ENCODE results near the gene PRSS36. TPM values are rescaled to one million over a fixed set of nuclear protein-coding genes. Genes with fewer than 3 reads are reported as not detected.

Gene PRSS36
- total RNA-seq, 1 donor from 2014 or later, result 6.6 TPM

GRCh38 chr16:31194898-31195297 lies 45.0 kb upstream of the PRSS36 start:
- intact Hi-C loops (cut with DNase I), result no loop called here
- H3K4me1 ChIP-seq, result no peaks in the 10 kb centered on the region
- H3K27me3 ChIP-seq (ENCODE audit: low read depth), result no peaks in the 10 kb centered on the region
- no peak for TF ChIP-seq CTCF (IDR thresholded peaks at IDR 0.05)
- no peak overlapping the region for H3K27ac ChIP-seq
- H3K4me3 ChIP-seq, result no peak overlapping the region
- no peak for ATAC-seq
- no peaks in the 10 kb centered on the region for H3K9me3 ChIP-seq
- peaks cover 97% of the 10 kb centered on the region for H3K36me3 ChIP-seq
- no peak for DNase-seq

GRCh38 chr16:31193874-31194273 lies 44.0 kb upstream of the PRSS36 start:
- H3K9me3 ChIP-seq, result no peaks in the 10 kb centered on the region
- TF ChIP-seq CTCF (IDR thresholded peaks at IDR 0.05), result no peak
- H3K4me3 ChIP-seq, result no peak overlapping the region
- H3K27me3 ChIP-seq (ENCODE audit: low read depth), result no peaks in the 10 kb centered on the region
- H3K4me1 ChIP-seq, result no peaks in the 10 kb centered on the region
- ATAC-seq (no peak), DNase-seq (no peak)
- H3K36me3 ChIP-seq, result peaks cover 97% of the 10 kb centered on the region
- H3K27ac ChIP-seq, result no peak overlapping the region
- intact Hi-C loops (cut with DNase I), result no loop called here

DNA sequence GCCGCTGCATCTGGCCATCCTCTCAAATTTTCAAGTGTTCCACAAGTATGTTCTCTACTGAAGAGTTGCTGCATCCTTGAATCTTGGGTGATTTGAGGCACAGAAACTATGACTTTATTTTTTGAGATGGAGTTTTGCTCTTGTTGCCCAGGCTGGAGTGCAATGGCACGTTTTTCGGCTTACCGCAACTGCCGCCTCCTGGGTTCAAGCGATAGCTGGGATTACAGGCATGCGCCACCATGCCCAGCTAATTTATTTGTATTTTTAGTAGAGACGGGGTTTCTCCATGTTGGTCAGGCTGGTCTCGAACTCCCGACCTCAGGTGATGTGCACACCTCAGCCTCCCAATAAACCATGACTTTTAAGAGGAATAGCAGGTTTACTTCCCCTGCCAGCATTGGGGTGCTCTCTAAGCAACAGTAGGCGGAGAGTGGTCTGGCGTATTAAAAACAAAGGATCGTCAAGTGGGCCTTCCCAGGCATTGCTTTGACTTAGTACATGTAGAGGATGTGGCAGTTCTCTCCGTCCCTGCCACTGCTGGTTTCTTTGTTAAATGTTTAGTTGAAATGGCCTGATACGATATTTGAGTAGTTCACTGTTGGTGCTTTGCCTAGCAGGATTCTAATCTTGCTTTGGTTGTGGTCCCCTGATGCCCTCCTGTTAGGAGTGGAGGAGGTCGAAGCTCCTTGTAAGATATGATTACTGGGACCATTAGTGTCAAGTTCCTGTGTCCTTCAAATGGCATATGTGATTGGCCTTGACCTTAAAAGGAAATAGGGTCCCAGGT lies 43.2 kb upstream of the PRSS36 start:
- H3K36me3 ChIP-seq, result peaks cover 98% of the 10 kb centered on the region
- TF ChIP-seq CTCF (IDR thresholded peaks at IDR 0.05), result no peak
- H3K27ac ChIP-seq, result no peak overlapping the region
- intact Hi-C loops (cut with DNase I), result no loop called here
- H3K4me3 ChIP-seq, result no peak overlapping the region
- DNase-seq (no peak), ATAC-seq (no peak)
- H3K9me3 ChIP-seq, result no peaks in the 10 kb centered on the region
- H3K27me3 ChIP-seq (ENCODE audit: low read depth), result no peaks in the 10 kb centered on the region
- H3K4me1 ChIP-seq, result no peaks in the 10 kb centered on the region

DNA sequence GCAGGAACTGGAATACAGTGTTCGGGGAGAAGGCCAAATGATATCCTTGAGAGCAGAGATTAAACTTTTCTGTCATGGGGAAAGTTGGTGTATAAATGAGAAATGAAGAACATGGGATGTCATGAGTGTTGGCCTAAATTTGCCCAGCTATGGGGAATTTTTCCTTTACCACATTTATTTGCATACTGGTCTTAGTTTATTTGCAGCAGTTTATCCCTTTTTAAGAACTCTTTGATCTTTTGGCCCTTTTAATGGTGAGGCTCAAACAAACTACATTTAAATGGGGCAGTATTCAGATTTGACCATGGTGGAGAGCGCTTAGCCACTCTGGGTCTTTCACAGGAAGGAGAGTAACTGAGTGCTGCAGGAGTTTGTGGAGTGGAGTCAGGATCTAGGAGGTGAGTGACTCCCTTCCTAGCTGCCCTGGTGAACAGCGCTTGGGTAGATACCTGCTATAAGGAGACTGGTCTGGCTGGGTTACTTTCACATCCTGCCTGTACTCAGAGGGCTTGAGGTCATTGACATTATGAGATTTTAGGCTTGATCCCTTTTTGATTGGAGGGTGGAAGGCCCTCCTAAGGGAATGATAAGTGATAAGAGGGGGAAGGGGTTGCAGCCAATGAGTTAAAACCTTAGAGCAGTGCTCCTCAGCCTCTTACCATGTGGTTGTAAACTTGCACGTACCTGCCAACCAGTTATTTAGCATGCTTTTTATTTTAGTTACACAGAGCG lies 42.0 kb upstream of the PRSS36 start:
- H3K27ac ChIP-seq, result no peak overlapping the region
- H3K36me3 ChIP-seq, result peaks cover 100% of the 10 kb centered on the region
- peaks cover under 1% of the 10 kb centered on the region for H3K4me1 ChIP-seq
- DNase-seq, result no peak
- no peaks in the 10 kb centered on the region for H3K27me3 ChIP-seq (ENCODE audit: low read depth)
- intact Hi-C loops (cut with DNase I), result no loop called here
- ATAC-seq, result no peak
- no peaks in the 10 kb centered on the region for H3K9me3 ChIP-seq
- H3K4me3 ChIP-seq, result no peak overlapping the region
- no peak for TF ChIP-seq CTCF (IDR thresholded peaks at IDR 0.05)

DNA sequence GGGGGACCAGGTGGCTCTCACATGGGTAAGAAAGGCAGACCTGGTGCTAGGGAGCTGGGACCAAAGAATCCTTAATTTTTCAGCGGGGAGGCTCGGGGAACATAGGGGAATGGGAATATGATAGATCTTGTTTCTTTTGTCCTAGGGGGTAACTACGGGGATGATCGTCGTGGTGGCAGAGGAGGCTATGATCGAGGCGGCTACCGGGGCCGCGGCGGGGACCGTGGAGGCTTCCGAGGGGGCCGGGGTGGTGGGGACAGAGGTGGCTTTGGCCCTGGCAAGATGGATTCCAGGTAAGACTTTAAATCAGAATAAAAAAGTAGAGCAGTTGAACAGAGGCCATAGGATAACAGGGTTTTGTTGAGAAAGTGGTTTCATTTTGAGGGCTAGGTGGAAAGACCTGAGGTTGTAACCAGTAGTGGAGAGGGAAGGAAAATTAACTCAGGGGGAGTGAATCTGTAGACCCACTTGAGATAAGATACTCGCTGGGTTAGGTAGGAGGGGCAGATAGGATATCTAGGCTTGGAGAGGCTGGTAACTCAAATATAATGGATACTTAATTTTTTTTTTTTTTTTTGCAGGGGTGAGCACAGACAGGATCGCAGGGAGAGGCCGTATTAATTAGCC lies 41.1 kb upstream of the PRSS36 start:
- no peak for TF ChIP-seq CTCF (IDR thresholded peaks at IDR 0.05)
- peaks cover 6% of the 10 kb centered on the region for H3K4me1 ChIP-seq
- H3K9me3 ChIP-seq, result no peaks in the 10 kb centered on the region
- DNase-seq, result no peak
- no peak overlapping the region for H3K27ac ChIP-seq
- H3K4me3 ChIP-seq, result no peak overlapping the region
- H3K27me3 ChIP-seq (ENCODE audit: low read depth), result no peaks in the 10 kb centered on the region
- ATAC-seq, result no peak
- H3K36me3 ChIP-seq, result peaks cover 100% of the 10 kb centered on the region
- intact Hi-C loops (cut with DNase I), result no loop called here
